Measurements from ENCODE around the gene ELP5.

The ELP5 gene

GRCh38 chr17:7308625-7309433 lies 56.8 kb downstream of the ELP5 start:
- DNase-seq (ENCODE audit: low read depth), result peak; percentile 77
- TF ChIP-seq CTCF (conservative IDR thresholded peaks at IDR 0.05; ENCODE audit: low read length), result no peak
- H3K4me3 ChIP-seq (ENCODE audit: low read length), result peak overlapping the region; percentile 93
